KMS-11 (cell line): ENCODE data around the gene FYN.

Source experiments
- H2AFZ ChIP-seq: fragments of 200-600 bp; sonication (generic); 2 replicates; pipeline ENCODE4 v1.6.1; 2016; ENCODE audit warnings: antibody characterized with exemption, mixed run types, low read depth
- H3K27ac ChIP-seq: fragments of 200-600 bp; sonication (generic); 2 replicates; pipeline ENCODE4 v1.6.1; 2016; ENCODE audit warnings: mild to moderate bottlenecking, mixed run types
- H3K27me3 ChIP-seq: fragments of 200-600 bp; sonication (generic); 2 replicates; pipeline ENCODE4 v1.6.1; 2017; ENCODE audit warnings: mild to moderate bottlenecking, low read depth, mixed run types, moderate library complexity; ENCODE audit not compliant: insufficient read depth
- H3K36me3 ChIP-seq: fragments of 200-600 bp; sonication (generic); 2 replicates; pipeline ENCODE4 v1.6.1; 2017; ENCODE audit warnings: mild to moderate bottlenecking, mixed run types; ENCODE audit not compliant: insufficient read depth
- H3K4me1 ChIP-seq: fragments of 200-600 bp; sonication (generic); 2 replicates; pipeline ENCODE4 v1.6.1; 2016; ENCODE audit warnings: mild to moderate bottlenecking, low read depth, mixed run types; ENCODE audit not compliant: poor library complexity, severe bottlenecking
- H3K4me2 ChIP-seq: fragments of 200-600 bp; sonication (generic); 2 replicates; pipeline ENCODE4 v1.7.0; 2016; ENCODE audit warnings: mild to moderate bottlenecking, mixed run types
- H3K4me3 ChIP-seq: fragments of 200-600 bp; sonication (generic); IDR thresholded peaks from 2 replicates; pipeline ENCODE4 v1.6.1; 2017; ENCODE audit warnings: low read depth, low read length, mixed read lengths; ENCODE audit not compliant: insufficient read depth
- H3K79me2 ChIP-seq: fragments of 200-600 bp; sonication (generic); 2 replicates; pipeline ENCODE4 v1.6.1; 2016; ENCODE audit warnings: low read depth, mixed run types; ENCODE audit not compliant: insufficient read depth
- H3K9ac ChIP-seq: fragments of 200-600 bp; sonication (generic); 2 replicates; pipeline ENCODE4 v1.6.1; 2016; ENCODE audit warnings: mild to moderate bottlenecking, mixed run types
- H4K20me1 ChIP-seq: fragments of 200-600 bp; sonication (generic); 2 replicates; pipeline ENCODE4 v1.6.1; 2016; ENCODE audit warnings: mild to moderate bottlenecking, mixed run types; ENCODE audit not compliant: insufficient read depth
- TF ChIP-seq, protein P1 (sequence below): fragments of 200-600 bp; sonication (generic); conservative IDR thresholded peaks from 2 replicates; pipeline ENCODE4 v1.6.1; 2017; ENCODE audit warnings: low read depth, mild to moderate bottlenecking, antibody characterized with exemption, low read length, moderate library complexity, mixed read lengths

FYN gene

DNA sequence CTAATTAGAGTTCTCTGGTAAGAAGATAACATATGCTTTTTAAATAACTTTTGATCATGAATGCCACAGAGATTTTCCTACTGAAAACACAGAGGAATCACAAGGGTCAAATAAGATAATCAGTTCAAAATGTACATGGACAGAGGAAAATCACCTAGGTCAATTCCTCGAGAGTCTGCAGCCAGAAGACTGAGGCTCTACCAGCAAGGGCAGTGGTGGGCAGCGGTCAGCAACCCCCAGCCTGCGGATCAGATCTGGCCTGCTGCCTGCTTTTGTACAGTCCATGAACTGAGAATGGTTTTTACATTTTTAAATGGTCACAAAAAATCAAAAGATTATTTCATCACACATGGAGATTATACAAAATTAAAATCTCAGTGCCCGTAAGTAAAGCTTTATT is 79.0 kb downstream of the FYN start:
- Histone ChIP-seq H3K36me3 (no peaks in the 10 kb centered on the region), H3K4me2 (peak overlapping the region; percentile 97), H3K9ac (peak overlapping the region; percentile 53; the same call in 1 of the 2 replicates), H3K79me2 (peaks cover 8% of the 10 kb centered on the region; the same call in 1 of the 2 replicates), H3K4me3 (no peak overlapping the region), H3K4me1 (peaks cover 53% of the 10 kb centered on the region), H4K20me1 (no peaks in the 10 kb centered on the region), H3K27me3 (no peaks in the 10 kb centered on the region), H2AFZ (peak overlapping the region; percentile 46; the same call in 1 of the 2 replicates), H3K27ac (peak overlapping the region; percentile 89)
- TF ChIP-seq, protein P1, sequence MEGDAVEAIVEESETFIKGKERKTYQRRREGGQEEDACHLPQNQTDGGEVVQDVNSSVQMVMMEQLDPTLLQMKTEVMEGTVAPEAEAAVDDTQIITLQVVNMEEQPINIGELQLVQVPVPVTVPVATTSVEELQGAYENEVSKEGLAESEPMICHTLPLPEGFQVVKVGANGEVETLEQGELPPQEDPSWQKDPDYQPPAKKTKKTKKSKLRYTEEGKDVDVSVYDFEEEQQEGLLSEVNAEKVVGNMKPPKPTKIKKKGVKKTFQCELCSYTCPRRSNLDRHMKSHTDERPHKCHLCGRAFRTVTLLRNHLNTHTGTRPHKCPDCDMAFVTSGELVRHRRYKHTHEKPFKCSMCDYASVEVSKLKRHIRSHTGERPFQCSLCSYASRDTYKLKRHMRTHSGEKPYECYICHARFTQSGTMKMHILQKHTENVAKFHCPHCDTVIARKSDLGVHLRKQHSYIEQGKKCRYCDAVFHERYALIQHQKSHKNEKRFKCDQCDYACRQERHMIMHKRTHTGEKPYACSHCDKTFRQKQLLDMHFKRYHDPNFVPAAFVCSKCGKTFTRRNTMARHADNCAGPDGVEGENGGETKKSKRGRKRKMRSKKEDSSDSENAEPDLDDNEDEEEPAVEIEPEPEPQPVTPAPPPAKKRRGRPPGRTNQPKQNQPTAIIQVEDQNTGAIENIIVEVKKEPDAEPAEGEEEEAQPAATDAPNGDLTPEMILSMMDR, result no peak

DNA sequence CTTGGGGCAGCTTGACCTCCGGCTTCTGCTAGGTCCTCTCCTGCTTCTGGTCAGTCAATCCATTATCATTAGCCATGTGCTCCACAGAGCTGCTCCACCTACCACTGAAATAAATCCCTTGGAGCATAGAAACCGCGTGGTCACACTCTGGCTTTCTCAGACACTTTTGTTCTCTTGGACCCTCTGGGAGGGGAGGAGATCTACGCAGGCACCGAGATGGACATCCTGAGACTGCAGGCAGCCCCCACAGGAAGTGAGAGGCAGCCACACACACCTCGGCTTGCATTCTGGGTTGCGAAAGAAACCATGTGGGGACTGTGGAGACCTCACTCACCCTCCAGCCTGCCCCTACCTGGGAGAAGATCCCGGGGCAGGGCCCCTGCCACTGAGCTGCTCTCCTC is 79.5 kb downstream of the FYN start:
- H3K4me3 ChIP-seq, result no peak overlapping the region
- H3K79me2 ChIP-seq, result peaks cover 8% of the 10 kb centered on the region; the same call in 1 of the 2 replicates
- H3K27ac ChIP-seq, result peak overlapping the region; percentile 89; the same call in 1 of the 2 replicates

DNA sequence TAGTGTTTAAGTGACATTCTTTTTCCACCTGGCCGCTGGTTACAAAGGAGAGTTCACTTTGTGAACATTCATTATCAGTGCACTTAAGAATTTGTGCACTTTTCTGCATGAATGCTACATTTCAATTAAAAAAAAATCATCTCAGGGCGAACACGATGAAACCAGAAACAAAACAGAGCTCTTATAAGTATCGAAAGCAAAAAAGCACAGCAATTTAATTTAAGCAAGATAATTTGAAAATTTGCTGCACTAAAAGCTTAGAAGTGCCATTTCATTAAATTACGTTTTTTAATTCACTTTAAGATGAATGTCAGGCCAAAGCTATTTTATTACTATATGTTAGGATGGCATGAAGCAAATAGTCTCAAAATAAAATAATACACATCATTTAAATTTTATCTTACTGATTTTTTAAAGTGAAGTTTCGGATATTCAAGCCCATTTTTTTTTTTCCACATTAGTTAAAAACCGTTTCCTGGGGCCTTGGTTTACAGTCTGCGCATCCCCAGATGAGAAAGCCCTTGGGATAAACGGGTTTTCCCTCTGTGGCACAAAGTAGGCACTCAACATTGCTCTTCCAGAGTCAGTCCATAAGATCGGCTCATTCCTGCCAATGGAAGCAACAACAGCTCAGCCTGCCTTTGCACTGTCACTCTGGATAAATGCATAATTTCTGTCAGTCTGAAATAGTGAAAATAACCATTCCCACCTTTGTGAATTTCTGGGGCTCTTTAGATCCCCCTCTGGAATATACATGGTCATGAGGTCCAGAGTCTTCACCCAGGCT is 80.1 kb downstream of the FYN start:
- Histone ChIP-seq H3K4me1 (peaks cover 53% of the 10 kb centered on the region), H4K20me1 (no peaks in the 10 kb centered on the region), H3K27ac (peak overlapping the region; percentile 89; the same call in 1 of the 2 replicates), H2AFZ (peak overlapping the region; percentile 46; the same call in 1 of the 2 replicates), H3K79me2 (peaks cover 8% of the 10 kb centered on the region; the same call in 1 of the 2 replicates), H3K9ac (peak overlapping the region; percentile 35; the same call in 1 of the 2 replicates), H3K4me3 (no peak overlapping the region), H3K4me2 (peak overlapping the region; percentile 97), H3K27me3 (no peaks in the 10 kb centered on the region), H3K36me3 (no peaks in the 10 kb centered on the region)
- TF ChIP-seq, protein P1, result no peak

More for the DNA sequence above, 79.5 kb downstream of the FYN start:
- Histone ChIP-seq H3K27me3 (no peaks in the 10 kb centered on the region), H3K9ac (peak overlapping the region; percentile 35; the same call in 1 of the 2 replicates), H3K4me2 (peak overlapping the region; percentile 97), H3K4me1 (peaks cover 53% of the 10 kb centered on the region), H4K20me1 (no peaks in the 10 kb centered on the region), H2AFZ (peak overlapping the region; percentile 46; the same call in 1 of the 2 replicates), H3K36me3 (no peaks in the 10 kb centered on the region)
- TF ChIP-seq, protein P1, result no peak

DNA sequence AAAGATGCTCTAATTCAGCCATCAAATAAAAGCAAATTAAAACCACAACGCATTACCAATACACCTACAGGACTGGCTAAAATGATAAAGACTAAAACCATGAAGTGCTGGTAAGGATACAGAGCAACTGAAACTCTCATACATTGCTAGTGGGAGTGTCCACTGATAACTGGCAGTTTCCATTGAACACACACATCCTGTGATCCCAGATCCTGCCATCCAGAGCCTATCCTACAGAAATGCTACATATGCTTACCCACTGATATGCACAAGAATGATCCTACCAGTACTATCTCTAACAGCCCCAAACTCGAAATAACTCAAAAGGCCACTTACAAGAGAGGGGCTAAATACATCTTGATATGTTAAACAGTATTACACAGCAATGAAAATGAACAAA is 81.0 kb downstream of the FYN start:
- H2AFZ ChIP-seq, result no peak overlapping the region
- H3K27ac ChIP-seq, result no peak overlapping the region
- no peaks in the 10 kb centered on the region for H3K27me3 ChIP-seq
- TF ChIP-seq, protein P1, result no peak
- H4K20me1 ChIP-seq, result no peaks in the 10 kb centered on the region
- H3K4me3 ChIP-seq, result no peak overlapping the region
- H3K4me1 ChIP-seq, result peaks cover 52% of the 10 kb centered on the region
- H3K79me2 ChIP-seq, result peaks cover 8% of the 10 kb centered on the region; the same call in 1 of the 2 replicates
- no peak overlapping the region for H3K4me2 ChIP-seq
- H3K36me3 ChIP-seq, result no peaks in the 10 kb centered on the region
- H3K9ac ChIP-seq, result no peak overlapping the region
